ENCODE data around the gene PTAR1. TPM values are rescaled to one million over a fixed set of nuclear protein-coding genes. Genes with fewer than 3 reads are reported as not detected.
"Not testable (repeated sequence)": the region's sequence is repeated elsewhere in the genome, so short reads cannot be mapped to it uniquely, and the experiment has no call there.

PTAR1 gene
- total RNA-seq, 1 donor from 2014 or later, result 76.8 TPM

- no peaks in the 10 kb centered on the region for H3K4me1 Mint-ChIP-seq (ENCODE audit: low read depth, unreplicated experiment)
- no peak overlapping the region for H3K27ac ChIP-seq (ENCODE audit: low read depth, low read length)
- no peak overlapping the region for H3K4me3 ChIP-seq (ENCODE audit: insufficient read depth, low read depth, low read length)
- H3K27me3 ChIP-seq (ENCODE audit: insufficient read depth, low read length), result no peaks in the 10 kb centered on the region
- no peak overlapping the region for H2AFZ ChIP-seq (ENCODE audit: low read depth, low read length)
- H3K9me3 ChIP-seq (ENCODE audit: insufficient read depth, low read depth, low read length), result no peaks in the 10 kb centered on the region
- TF ChIP-seq CTCF (IDR thresholded peaks at IDR 0.05; ENCODE audit: insufficient read depth, low read depth, low read length), result no peak
- TF ChIP-seq EZH2 (IDR thresholded peaks at IDR 0.05; ENCODE audit: insufficient read depth, low read length), result no peak
- peaks cover 1% of the 10 kb centered on the region for H3K27me3 Mint-ChIP-seq (ENCODE audit: low read depth, unreplicated experiment)
- H3K4me1 ChIP-seq (ENCODE audit: insufficient read depth, low read length), result no peaks in the 10 kb centered on the region
- no peaks in the 10 kb centered on the region for H4K20me1 ChIP-seq (ENCODE audit: insufficient read depth, low read length)
- no peaks in the 10 kb centered on the region for H3K79me2 ChIP-seq (ENCODE audit: insufficient read depth, low read length)
- no peak for DNase-seq (ENCODE audit: low read depth)
- H3K9me3 Mint-ChIP-seq (ENCODE audit: unreplicated experiment), result peaks cover 2% of the 10 kb centered on the region
- FAIRE-seq, result no peak
- H3K27ac Mint-ChIP-seq (ENCODE audit: unreplicated experiment), result no peak overlapping the region
- H3K4me3 Mint-ChIP-seq (ENCODE audit: unreplicated experiment), result no peak overlapping the region
- H3K36me3 ChIP-seq (ENCODE audit: insufficient read depth, low read length), result no peaks in the 10 kb centered on the region
- no peak overlapping the region for H3K4me2 ChIP-seq (ENCODE audit: low read length)
- H3K9ac ChIP-seq (ENCODE audit: low read length), result no peak overlapping the region
- no peaks in the 10 kb centered on the region for H3K36me3 Mint-ChIP-seq (ENCODE audit: low read depth, unreplicated experiment)
These were observed 46.8 kb upstream of the PTAR1 start for GRCh38 chr9:69806627-69807026.

GRCh38 chr9:69805962-69806515 lies 46.2 kb upstream of the PTAR1 start:
- H3K27me3 Mint-ChIP-seq (ENCODE audit: low read depth, unreplicated experiment), result peaks cover 1% of the 10 kb centered on the region
- H3K79me2 ChIP-seq (ENCODE audit: insufficient read depth, low read length), result no peaks in the 10 kb centered on the region
- H3K4me1 ChIP-seq (ENCODE audit: insufficient read depth, low read length), result no peaks in the 10 kb centered on the region
- peak; percentile 27 for DNase-seq (ENCODE audit: low read depth)
- no peak overlapping the region for H3K4me3 Mint-ChIP-seq (ENCODE audit: unreplicated experiment)
- no peaks in the 10 kb centered on the region for H4K20me1 ChIP-seq (ENCODE audit: insufficient read depth, low read length)
- no peak overlapping the region for H3K4me3 ChIP-seq (ENCODE audit: insufficient read depth, low read depth, low read length)
- FAIRE-seq, result no peak
- H3K9ac ChIP-seq (ENCODE audit: low read length), result no peak overlapping the region
- peaks cover 2% of the 10 kb centered on the region for H3K9me3 Mint-ChIP-seq (ENCODE audit: unreplicated experiment)
- H3K9me3 ChIP-seq (ENCODE audit: insufficient read depth, low read depth, low read length), result no peaks in the 10 kb centered on the region
- H3K27ac Mint-ChIP-seq (ENCODE audit: unreplicated experiment), result no peak overlapping the region
- H3K4me2 ChIP-seq (ENCODE audit: low read length), result no peak overlapping the region
- no peaks in the 10 kb centered on the region for H3K36me3 ChIP-seq (ENCODE audit: insufficient read depth, low read length)
- H3K27ac ChIP-seq (ENCODE audit: low read depth, low read length), result no peak overlapping the region
- H3K36me3 Mint-ChIP-seq (ENCODE audit: low read depth, unreplicated experiment), result no peaks in the 10 kb centered on the region
- no peaks in the 10 kb centered on the region for H3K4me1 Mint-ChIP-seq (ENCODE audit: low read depth, unreplicated experiment)
- H2AFZ ChIP-seq (ENCODE audit: low read depth, low read length), result no peak overlapping the region
- TF ChIP-seq CTCF (IDR thresholded peaks at IDR 0.05; ENCODE audit: insufficient read depth, low read depth, low read length), result no peak
- TF ChIP-seq EZH2 (IDR thresholded peaks at IDR 0.05; ENCODE audit: insufficient read depth, low read length), result no peak
- no peaks in the 10 kb centered on the region for H3K27me3 ChIP-seq (ENCODE audit: insufficient read depth, low read length)

- H3K27ac ChIP-seq (ENCODE audit: low read depth, low read length), result no peak overlapping the region
- TF ChIP-seq CTCF (IDR thresholded peaks at IDR 0.05; ENCODE audit: insufficient read depth, low read depth, low read length) (no peak), EZH2 (IDR thresholded peaks at IDR 0.05; ENCODE audit: insufficient read depth, low read length) (no peak)
- Mint-ChIP-seq H3K9me3 (ENCODE audit: unreplicated experiment) (peaks cover 2% of the 10 kb centered on the region), H3K4me3 (ENCODE audit: unreplicated experiment) (no peak overlapping the region), H3K4me1 (ENCODE audit: low read depth, unreplicated experiment) (peaks cover 4% of the 10 kb centered on the region), H3K27me3 (ENCODE audit: low read depth, unreplicated experiment) (peaks cover 1% of the 10 kb centered on the region), H3K36me3 (ENCODE audit: low read depth, unreplicated experiment) (no peaks in the 10 kb centered on the region), H3K27ac (ENCODE audit: unreplicated experiment) (no peak overlapping the region)
- no peaks in the 10 kb centered on the region for H3K27me3 ChIP-seq (ENCODE audit: insufficient read depth, low read length)
- no peak overlapping the region for H3K4me3 ChIP-seq (ENCODE audit: insufficient read depth, low read depth, low read length)
- H3K36me3 ChIP-seq (ENCODE audit: insufficient read depth, low read length), result no peaks in the 10 kb centered on the region
- H3K4me1 ChIP-seq (ENCODE audit: insufficient read depth, low read length), result no peaks in the 10 kb centered on the region
- H3K9me3 ChIP-seq (ENCODE audit: insufficient read depth, low read depth, low read length), result no peaks in the 10 kb centered on the region
- DNase-seq (ENCODE audit: low read depth) (no peak), FAIRE-seq (no peak)
- H4K20me1 ChIP-seq (ENCODE audit: insufficient read depth, low read length), result no peaks in the 10 kb centered on the region
- no peak overlapping the region for H2AFZ ChIP-seq (ENCODE audit: low read depth, low read length)
- no peaks in the 10 kb centered on the region for H3K79me2 ChIP-seq (ENCODE audit: insufficient read depth, low read length)
- H3K9ac ChIP-seq (ENCODE audit: low read length), result no peak overlapping the region
- H3K4me2 ChIP-seq (ENCODE audit: low read length), result no peak overlapping the region
These were observed 42.2 kb upstream of the PTAR1 start for GRCh38 chr9:69801989-69802388.

- DNase-seq (ENCODE audit: low read depth); H3K27me3 Mint-ChIP-seq (ENCODE audit: low read depth, unreplicated experiment); H3K79me2 ChIP-seq (ENCODE audit: insufficient read depth, low read length); H3K27ac ChIP-seq (ENCODE audit: low read depth, low read length); H3K36me3 ChIP-seq (ENCODE audit: insufficient read depth, low read length); H3K4me2 ChIP-seq (ENCODE audit: low read length); H3K36me3 Mint-ChIP-seq (ENCODE audit: low read depth, unreplicated experiment); H3K9me3 Mint-ChIP-seq (ENCODE audit: unreplicated experiment); H3K4me1 ChIP-seq (ENCODE audit: insufficient read depth, low read length); H3K4me3 Mint-ChIP-seq (ENCODE audit: unreplicated experiment); H3K4me3 ChIP-seq (ENCODE audit: insufficient read depth, low read depth, low read length); H3K4me1 Mint-ChIP-seq (ENCODE audit: low read depth, unreplicated experiment); H3K27me3 ChIP-seq (ENCODE audit: insufficient read depth, low read length); H3K27ac Mint-ChIP-seq (ENCODE audit: unreplicated experiment); H3K9ac ChIP-seq (ENCODE audit: low read length); FAIRE-seq; H3K9me3 ChIP-seq (ENCODE audit: insufficient read depth, low read depth, low read length); H4K20me1 ChIP-seq (ENCODE audit: insufficient read depth, low read length); H2AFZ ChIP-seq (ENCODE audit: low read depth, low read length): not testable (repeated sequence)
These were observed 40.2 kb upstream of the PTAR1 start for GRCh38 chr9:69800027-69800426.

All from astrocyte (in vitro differentiated cells and primary cell).